K562 (cell line): ENCODE measurements around the gene DGKZ. TPM values are rescaled to one million over a fixed set of nuclear protein-coding genes. Genes with fewer than 3 reads are reported as not detected.

Source experiments
- CTBP1 ChIP-seq: fragments of 450-650 bp; IDR thresholded peaks from 2 replicates; pipeline ENCODE4 v1.6.1; 2016; ENCODE audit warnings: borderline replicate concordance
- ELF1 ChIP-seq: fragments of 200-800 bp; sonication (Bioruptor generic); IDR thresholded peaks from 2 replicates; pipeline ENCODE4 v1.6.1; 2016; ENCODE audit warnings: missing genetic modification characterization, missing compliant biosample characterization
- HNRNPH1 ChIP-seq: fragments of 200-400 bp; formaldehyde crosslinking; optimal IDR thresholded peaks from 2 replicates; pipeline ENCODE3; 2017; ENCODE audit warnings: low read depth, mild to moderate bottlenecking, low read length, moderate library complexity
- KLF10 ChIP-seq: fragments of 250-450 bp; sonication (Bioruptor Pico); IDR thresholded peaks from 2 replicates; pipeline ENCODE4 v1.6.1; 2021; ENCODE audit warnings: matching md5 sums
- MIER1 ChIP-seq: fragments of 450-650 bp; IDR thresholded peaks from 2 replicates; pipeline ENCODE4 v1.6.1; 2016; ENCODE audit warnings: antibody characterized with exemption, mild to moderate bottlenecking, low read depth
- NR2C2 ChIP-seq, 2 experiments: fragments of 200-800 bp in 1 of 2; sonication (Bioruptor generic) in 1 of 2; sonication (generic) in 1 of 2; formaldehyde crosslinking in 1 of 2; IDR thresholded peaks; 2 replicates each; pipeline versions ENCODE4 v1.6.1 to v1.8.0; 2016 to 2022; ENCODE audit warnings: mild to moderate bottlenecking in 1 of 2, missing compliant biosample characterization in 1 of 2, missing genetic modification characterization in 1 of 2, missing genetic modification reagents in 1 of 2
- SIN3A ChIP-seq, 2 experiments: fragments of 150-350 bp in 1 of 2; IDR thresholded peaks; 2 replicates each; pipeline ENCODE4 v1.6.1; 2011 to 2016; ENCODE audit warnings: borderline replicate concordance in 2 of 2, low read depth in 2 of 2, low read length in 2 of 2, mild to moderate bottlenecking in 2 of 2, moderate library complexity in 2 of 2; ENCODE audit not compliant: control insufficient read depth in 1 of 2
- ZNF316 ChIP-seq: fragments of 450-650 bp; IDR thresholded peaks from 2 replicates; pipeline ENCODE4 v1.6.1; 2016
- ZNF778 ChIP-seq: fragments of 450-650 bp; formaldehyde crosslinking; IDR thresholded peaks from 2 replicates; pipeline ENCODE4 v1.4.0; 2020; ENCODE audit warnings: mild to moderate bottlenecking, moderate library complexity
- polyA plus RNA-seq, 8 experiments: library from polyadenylated mRNA; depleted of rRNA in 4 of 8; stranded (reverse) in 5 of 8; unstranded in 3 of 8; fragments of >200 nt; fragmentation: Nextera tagmentation in 2 of 8; fragmentation: Illumina TruSeq in 1 of 8; extraction: Ambion mirVana in 2 of 8; extraction: Trizol in 1 of 8; gene quantifications; 2 replicates each; pipeline versions ENCODE4 v1.2.1 to v1.2.3, GENCODE V29; 2011 to 2014; ENCODE audit warnings: inconsistent platforms in 1 of 8, missing spikeins in 1 of 8
- total RNA-seq, 7 experiments: library from RNA; depleted of rRNA in 6 of 7; stranded (reverse); fragments of >200 nt in 6 of 7; fragmentation: Illumina TruSeq in 2 of 7; extraction: Trizol in 2 of 7; gene quantifications; 2 replicates each; pipeline versions ENCODE4 v1.2.1 to v1.2.3, GENCODE V29; 2011 to 2021; ENCODE audit warnings: low replicate concordance in 1 of 7
- TF ChIP-seq, protein P1 (sequence below), 2 experiments: fragments of 450-650 bp; formaldehyde crosslinking in 1 of 2; IDR thresholded peaks; 2 replicates each; pipeline versions ENCODE4 v1.4.0 to v1.6.1; 2014 to 2020; ENCODE audit warnings: mild to moderate bottlenecking in 2 of 2, borderline replicate concordance in 1 of 2, low read depth in 1 of 2
- TF ChIP-seq, protein P2 (sequence below): sonication (generic); formaldehyde crosslinking; IDR thresholded peaks from 2 replicates; pipeline ENCODE4 v1.8.0; 2022; ENCODE audit warnings: missing genetic modification reagents, mild to moderate bottlenecking, moderate library complexity, borderline replicate concordance
- TF ChIP-seq, protein P3 (sequence below), 3 experiments: IDR thresholded peaks in 2 of 3; conservative IDR thresholded peaks in 1 of 3; 2 replicates each; pipeline ENCODE4 v1.5.1; 2011 to 2012; ENCODE audit warnings: low read length in 3 of 3, mild to moderate bottlenecking in 3 of 3, control low read depth in 2 of 3, improper control_type of control experiment in 1 of 3, inconsistent platforms in 1 of 3, low read depth in 1 of 3, mixed read lengths in 1 of 3, moderate library complexity in 1 of 3; ENCODE audit not compliant: insufficient read depth in 2 of 3

DGKZ gene
- total and polyA plus RNA-seq, 9 of the 15 experiments (the other 6 are each of a cell fraction or from before 2014, with no cell fraction given): 0.51 to 100 (median 44.2) TPM

DNA sequence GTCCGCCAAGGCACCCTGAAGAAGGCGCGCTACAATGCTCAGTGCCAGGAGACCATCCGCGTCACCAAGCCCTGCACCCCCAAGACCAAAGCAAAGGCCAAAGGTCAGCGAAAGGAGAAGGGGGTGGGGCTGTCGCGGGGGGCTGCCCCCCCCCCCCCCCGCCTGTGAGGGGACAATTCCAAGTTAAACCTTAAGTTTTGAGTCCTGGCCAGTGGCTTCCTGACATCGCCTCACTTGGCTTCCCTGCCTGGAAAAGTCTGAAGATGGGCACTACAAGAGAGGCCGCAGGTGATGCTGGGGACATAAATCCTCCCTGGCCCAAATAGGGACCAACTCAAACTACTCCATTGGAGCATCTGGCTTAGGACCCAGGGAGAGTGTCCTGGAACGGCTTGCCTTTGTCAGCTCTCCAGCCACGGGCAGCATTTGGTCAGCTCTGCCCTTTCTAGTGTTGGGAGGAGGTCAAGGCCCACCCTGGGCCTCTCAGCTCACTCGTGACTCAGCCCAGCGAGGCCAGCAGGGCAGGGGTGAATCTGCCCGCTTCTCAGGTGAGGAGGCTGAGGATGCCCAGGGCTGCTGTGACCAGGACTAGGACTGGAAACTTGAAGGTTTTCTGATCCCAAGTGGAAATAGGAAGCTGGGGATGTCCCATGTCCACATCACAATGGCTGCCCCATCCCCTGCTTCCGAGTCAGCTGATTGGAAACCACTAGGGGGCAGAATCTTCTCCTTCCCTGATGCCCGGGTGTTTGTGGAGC lies 35.6 kb downstream of the DGKZ start (continued):
- TF ChIP-seq, protein P1, sequence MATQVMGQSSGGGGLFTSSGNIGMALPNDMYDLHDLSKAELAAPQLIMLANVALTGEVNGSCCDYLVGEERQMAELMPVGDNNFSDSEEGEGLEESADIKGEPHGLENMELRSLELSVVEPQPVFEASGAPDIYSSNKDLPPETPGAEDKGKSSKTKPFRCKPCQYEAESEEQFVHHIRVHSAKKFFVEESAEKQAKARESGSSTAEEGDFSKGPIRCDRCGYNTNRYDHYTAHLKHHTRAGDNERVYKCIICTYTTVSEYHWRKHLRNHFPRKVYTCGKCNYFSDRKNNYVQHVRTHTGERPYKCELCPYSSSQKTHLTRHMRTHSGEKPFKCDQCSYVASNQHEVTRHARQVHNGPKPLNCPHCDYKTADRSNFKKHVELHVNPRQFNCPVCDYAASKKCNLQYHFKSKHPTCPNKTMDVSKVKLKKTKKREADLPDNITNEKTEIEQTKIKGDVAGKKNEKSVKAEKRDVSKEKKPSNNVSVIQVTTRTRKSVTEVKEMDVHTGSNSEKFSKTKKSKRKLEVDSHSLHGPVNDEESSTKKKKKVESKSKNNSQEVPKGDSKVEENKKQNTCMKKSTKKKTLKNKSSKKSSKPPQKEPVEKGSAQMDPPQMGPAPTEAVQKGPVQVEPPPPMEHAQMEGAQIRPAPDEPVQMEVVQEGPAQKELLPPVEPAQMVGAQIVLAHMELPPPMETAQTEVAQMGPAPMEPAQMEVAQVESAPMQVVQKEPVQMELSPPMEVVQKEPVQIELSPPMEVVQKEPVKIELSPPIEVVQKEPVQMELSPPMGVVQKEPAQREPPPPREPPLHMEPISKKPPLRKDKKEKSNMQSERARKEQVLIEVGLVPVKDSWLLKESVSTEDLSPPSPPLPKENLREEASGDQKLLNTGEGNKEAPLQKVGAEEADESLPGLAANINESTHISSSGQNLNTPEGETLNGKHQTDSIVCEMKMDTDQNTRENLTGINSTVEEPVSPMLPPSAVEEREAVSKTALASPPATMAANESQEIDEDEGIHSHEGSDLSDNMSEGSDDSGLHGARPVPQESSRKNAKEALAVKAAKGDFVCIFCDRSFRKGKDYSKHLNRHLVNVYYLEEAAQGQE (IDR thresholded peaks at IDR 0.05; ENCODE audit: borderline replicate concordance): 0 out of 2 replicates have a peak, but pooled peaks have one; percentile 23
- TF ChIP-seq, protein P1 (CRISPR knock-in tag; IDR thresholded peaks at IDR 0.05; ENCODE audit: low read depth): no peak
- TF ChIP-seq, protein P2, sequence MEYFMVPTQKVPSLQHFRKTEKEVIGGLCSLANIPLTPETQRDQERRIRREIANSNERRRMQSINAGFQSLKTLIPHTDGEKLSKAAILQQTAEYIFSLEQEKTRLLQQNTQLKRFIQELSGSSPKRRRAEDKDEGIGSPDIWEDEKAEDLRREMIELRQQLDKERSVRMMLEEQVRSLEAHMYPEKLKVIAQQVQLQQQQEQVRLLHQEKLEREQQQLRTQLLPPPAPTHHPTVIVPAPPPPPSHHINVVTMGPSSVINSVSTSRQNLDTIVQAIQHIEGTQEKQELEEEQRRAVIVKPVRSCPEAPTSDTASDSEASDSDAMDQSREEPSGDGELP (CRISPR knock-in tag): peak; percentile 94
- TF ChIP-seq HNRNPH1 (no peak), MIER1 (no peak), NR2C2 (CRISPR knock-in tag; IDR thresholded peaks at IDR 0.05) (0 out of 2 replicates have a peak, but pooled peaks have one; percentile 66), NR2C2 (tag; IDR thresholded peaks at IDR 0.05) (peak; percentile 72; the same call in 1 of the 2 replicates), SIN3A (IDR thresholded peaks at IDR 0.05; ENCODE audit: borderline replicate concordance in 2 of 2, control insufficient read depth in 1 of 2, low read depth in 2 of 2, low read length in 2 of 2) (0 out of 4 replicates have a peak, but pooled peaks of 1 of the 2 experiments have one; percentile 35), ZNF316 (no peak), ZNF778 (no peak), ELF1 (tag) (peak; percentile 50; the same call in 1 of the 2 replicates), KLF10 (CRISPR knock-in tag) (no peak), CTBP1 (peak; percentile 62)
- TF ChIP-seq, protein P3, sequence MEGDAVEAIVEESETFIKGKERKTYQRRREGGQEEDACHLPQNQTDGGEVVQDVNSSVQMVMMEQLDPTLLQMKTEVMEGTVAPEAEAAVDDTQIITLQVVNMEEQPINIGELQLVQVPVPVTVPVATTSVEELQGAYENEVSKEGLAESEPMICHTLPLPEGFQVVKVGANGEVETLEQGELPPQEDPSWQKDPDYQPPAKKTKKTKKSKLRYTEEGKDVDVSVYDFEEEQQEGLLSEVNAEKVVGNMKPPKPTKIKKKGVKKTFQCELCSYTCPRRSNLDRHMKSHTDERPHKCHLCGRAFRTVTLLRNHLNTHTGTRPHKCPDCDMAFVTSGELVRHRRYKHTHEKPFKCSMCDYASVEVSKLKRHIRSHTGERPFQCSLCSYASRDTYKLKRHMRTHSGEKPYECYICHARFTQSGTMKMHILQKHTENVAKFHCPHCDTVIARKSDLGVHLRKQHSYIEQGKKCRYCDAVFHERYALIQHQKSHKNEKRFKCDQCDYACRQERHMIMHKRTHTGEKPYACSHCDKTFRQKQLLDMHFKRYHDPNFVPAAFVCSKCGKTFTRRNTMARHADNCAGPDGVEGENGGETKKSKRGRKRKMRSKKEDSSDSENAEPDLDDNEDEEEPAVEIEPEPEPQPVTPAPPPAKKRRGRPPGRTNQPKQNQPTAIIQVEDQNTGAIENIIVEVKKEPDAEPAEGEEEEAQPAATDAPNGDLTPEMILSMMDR (IDR thresholded peaks at IDR 0.05 in 2 of 3, conservative IDR thresholded peaks at IDR 0.05 in 1 of 3; ENCODE audit: insufficient read depth in 2 of 3, low read depth in 1 of 3, low read length in 3 of 3): peak; percentile 71 to 86 (median 74)
